ENCODE results near the gene CDK5RAP2. TPM values are rescaled to one million over a fixed set of nuclear protein-coding genes. Genes with fewer than 3 reads are reported as not detected.
A peak's percentile ranks its signal among the peaks of the same experiment; 100 is the strongest.

Gene CDK5RAP2
- total and polyA plus RNA-seq, 10 of the 15 experiments (the other 5 are each of a cell fraction or from before 2014, with no cell fraction given), result 16.2 to 53.5 (median 34.5) TPM

- ChIA-PET SMC1A (ENCODE audit: uncharacterized antibody, unreplicated experiment) (no interaction called here), POLR2A (no interaction called here), CTCF (no interaction called here), RAD21 (ENCODE audit: unreplicated experiment) (no interaction called here)
- Histone ChIP-seq H3K9ac (ENCODE audit: control insufficient read depth, insufficient read depth, low read length) (no peak overlapping the region), H4K20me1 (ENCODE audit: control insufficient read depth, insufficient read depth) (no peaks in the 10 kb centered on the region), H3K36me3 (ENCODE audit: control insufficient read depth in 2 of 2, insufficient read depth in 2 of 2, low read length in 1 of 2) (peaks cover 2 to 5% of the 10 kb centered on the region in 2 experiments; a peak in 2 of 4 replicates), H3K4me1 (ENCODE audit: control insufficient read depth, insufficient read depth, low read length) (no peaks in the 10 kb centered on the region), H3K4me2 (ENCODE audit: control insufficient read depth, insufficient read depth) (no peak overlapping the region), H3K4me3 (no peak overlapping the region), H3K27me3 (replicated peaks in 1 of 2; ENCODE audit: control insufficient read depth in 2 of 2, insufficient read depth in 2 of 2, low read length in 1 of 2) (no peaks in the 10 kb centered on the region), H3K9me3 (replicated peaks; ENCODE audit: control insufficient read depth, insufficient read depth, low read length) (no peaks in the 10 kb centered on the region), H3K79me2 (ENCODE audit: control insufficient read depth, insufficient read depth, low read length) (no peaks in the 10 kb centered on the region), H2AFZ (ENCODE audit: control insufficient read depth, low read depth, low read length) (no peak overlapping the region), H3K27ac (ENCODE audit: control insufficient read depth, insufficient read depth) (no peak overlapping the region)
- in situ Hi-C loops (cut with MboI), result no loop called here
- intact Hi-C loops (cut with micrococcal nuclease; ENCODE audit: unreplicated experiment), result no loop called here
- TF ChIP-seq USF1 (IDR thresholded peaks at IDR 0.05; ENCODE audit: borderline replicate concordance, extremely low read length, insufficient read depth, low read depth, low read length), result no peak
- TF ChIP-seq SPI1 (IDR thresholded peaks at IDR 0.05; ENCODE audit: borderline replicate concordance, insufficient read depth, low read depth, low read length), result peak; percentile 59; the same call in 1 of the 2 replicates
- no peak for FAIRE-seq
- 50% methylated on average over 2 of the region's 2 CpGs for WGBS (ENCODE audit: insufficient coverage, insufficient replicate concordance, low lambda C conversion rate, missing lambda C conversion rate)
- DNase-seq (ENCODE audit: low read depth, low spot score), result no peak
- no TSS peak for BruUV-seq (replicated peaks)
- ATAC-seq, result no peak
Observed at GRCh38 chr9:120431268-120431667, 148.7 kb downstream of the CDK5RAP2 start.

GRCh38 chr9:120424248-120424647, 155.7 kb downstream of the CDK5RAP2 start:
- Histone ChIP-seq H3K4me3 (no peak overlapping the region), H3K27ac (ENCODE audit: control insufficient read depth, insufficient read depth) (no peak overlapping the region), H3K4me2 (ENCODE audit: control insufficient read depth, insufficient read depth) (no peak overlapping the region), H3K79me2 (ENCODE audit: control insufficient read depth, insufficient read depth, low read length) (no peaks in the 10 kb centered on the region), H3K27me3 (replicated peaks in 1 of 2; ENCODE audit: control insufficient read depth in 2 of 2, insufficient read depth in 2 of 2, low read length in 1 of 2) (no peaks in the 10 kb centered on the region), H3K4me1 (ENCODE audit: control insufficient read depth, insufficient read depth, low read length) (no peaks in the 10 kb centered on the region), H2AFZ (ENCODE audit: control insufficient read depth, low read depth, low read length) (no peak overlapping the region), H3K9me3 (replicated peaks; ENCODE audit: control insufficient read depth, insufficient read depth, low read length) (no peaks in the 10 kb centered on the region), H3K36me3 (ENCODE audit: control insufficient read depth in 2 of 2, insufficient read depth in 2 of 2, low read length in 1 of 2) (peaks cover 2 to 11% of the 10 kb centered on the region in 2 experiments; a peak in 3 of 4 replicates), H3K9ac (ENCODE audit: control insufficient read depth, insufficient read depth, low read length) (no peak overlapping the region), H4K20me1 (ENCODE audit: control insufficient read depth, insufficient read depth) (no peaks in the 10 kb centered on the region)
- TF ChIP-seq ZNF687 (IDR thresholded peaks at IDR 0.05) (no peak), USF2 (IDR thresholded peaks at IDR 0.05; ENCODE audit: borderline replicate concordance, low read depth, low read length) (no peak)
- ChIA-PET SMC1A (ENCODE audit: uncharacterized antibody, unreplicated experiment) (interaction anchor here (0.6 to 1.2 kb wide), 2 partner anchors 16 to 224 kb away, joined by 3 read pairs; no protein-coding TSS in a partner anchor), POLR2A (no interaction called here), CTCF (interaction anchor here (1.8 kb wide), 1 partner anchor 15 kb away, joined by 4 read pairs; no protein-coding TSS in a partner anchor), RAD21 (ENCODE audit: unreplicated experiment) (no interaction called here)
- ATAC-seq (no peak), FAIRE-seq (no peak), DNase-seq (ENCODE audit: low read depth, low spot score) (no peak)
- in situ Hi-C loops (cut with MboI), result loop anchor here (5.0 kb wide), 1 partner anchor 48 kb away; no protein-coding TSS in a partner anchor
- BruUV-seq (replicated peaks), result no TSS peak
- intact Hi-C loops (cut with micrococcal nuclease; ENCODE audit: unreplicated experiment), result no loop called here
